GM23338 (cell line): Measurements from ENCODE around the gene CCR7. TPM values are rescaled to one million over a fixed set of nuclear protein-coding genes. Genes with fewer than 3 reads are reported as not detected.
A peak's percentile ranks its signal among the peaks of the same experiment; 100 is the strongest.

Experiments used
- ATAC-seq: fragments of 200-7000 bp; cut with Tn5 transposase; 3 replicates; pipeline ENCODE4 v1.9.1; 2020
- DNase-seq: peaks from one replicate; pipeline ENCODE4 v3.0.0-alpha.2; 2015; ENCODE audit warnings: low spot score
- H2AFZ ChIP-seq: fragments of 200-600 bp; sonication (generic); 2 replicates; pipeline ENCODE4 v1.8.0; 2016; ENCODE audit warnings: antibody characterized with exemption, mild to moderate bottlenecking, moderate library complexity
- H3F3A ChIP-seq: fragments of 200-600 bp; sonication (generic); replicated peaks from 2 replicates; pipeline ENCODE4 v1.8.0; 2017; ENCODE audit warnings: antibody characterized with exemption, mixed run types, low read depth
- H3K27ac ChIP-seq: fragments of 200-600 bp; sonication (generic); 2 replicates; pipeline ENCODE4 v1.6.1; 2016; ENCODE audit warnings: low read depth
- H3K27me3 ChIP-seq: fragments of 200-600 bp; sonication (generic); 2 replicates; pipeline ENCODE4 v1.8.0; 2016; ENCODE audit warnings: mild to moderate bottlenecking, mixed run types, moderate library complexity; ENCODE audit not compliant: insufficient read depth
- H3K36me3 ChIP-seq: fragments of 200-600 bp; sonication (generic); 2 replicates; pipeline ENCODE4 v1.8.0; 2016; ENCODE audit warnings: mild to moderate bottlenecking; ENCODE audit not compliant: insufficient read depth
- H3K4me1 ChIP-seq: fragments of 200-600 bp; sonication (generic); 2 replicates; pipeline ENCODE4 v1.8.0; 2016; ENCODE audit warnings: mild to moderate bottlenecking, moderate library complexity; ENCODE audit not compliant: insufficient read depth
- H3K4me2 ChIP-seq: fragments of 200-600 bp; sonication (generic); 2 replicates; pipeline ENCODE4 v1.7.1; 2017; ENCODE audit warnings: mixed run types
- H3K4me3 ChIP-seq: fragments of 200-600 bp; sonication (generic); 2 replicates; pipeline ENCODE4 v1.6.1; 2016; ENCODE audit warnings: mixed run types
- H3K79me2 ChIP-seq: fragments of 200-600 bp; sonication (generic); replicated peaks from 2 replicates; pipeline ENCODE4 v1.8.0; 2017; ENCODE audit warnings: mild to moderate bottlenecking; ENCODE audit not compliant: insufficient read depth
- H3K9me2 ChIP-seq: fragments of 200-600 bp; sonication (generic); 2 replicates; pipeline ENCODE4 v1.8.0; 2017; ENCODE audit not compliant: insufficient read depth
- H4K20me1 ChIP-seq: fragments of 200-600 bp; sonication (generic); replicated peaks from 2 replicates; pipeline ENCODE4 v1.8.0; 2017; ENCODE audit warnings: mild to moderate bottlenecking; ENCODE audit not compliant: insufficient read depth
- H3K27ac Mint-ChIP-seq: 2 replicates; pipeline ENCODE4 v1.8.0; 2020; ENCODE audit warnings: inconsistent platforms, mild to moderate bottlenecking, moderate library complexity, mixed read lengths
- H3K27me3 Mint-ChIP-seq: 3 replicates; pipeline ENCODE4 v1.8.0; 2022; ENCODE audit warnings: low read depth, mild to moderate bottlenecking, moderate library complexity, mixed read lengths, inconsistent platforms; ENCODE audit not compliant: insufficient read depth, poor library complexity
- H3K36me3 Mint-ChIP-seq: 3 replicates; pipeline ENCODE4 v1.8.0; 2021; ENCODE audit warnings: low read depth, mild to moderate bottlenecking, inconsistent platforms, moderate library complexity, mixed read lengths
- H3K4me1 Mint-ChIP-seq: 3 replicates; pipeline ENCODE4 v1.8.0; 2020; ENCODE audit warnings: mild to moderate bottlenecking, inconsistent platforms, mixed read lengths
- H3K4me3 Mint-ChIP-seq: 3 replicates; pipeline ENCODE4 v1.8.0; 2021; ENCODE audit warnings: moderate library complexity, mild to moderate bottlenecking, inconsistent platforms, mixed read lengths
- H3K9me3 Mint-ChIP-seq: 3 replicates; pipeline ENCODE4 v1.8.0; 2020; ENCODE audit warnings: moderate library complexity, mild to moderate bottlenecking, inconsistent platforms, mixed read lengths
- CREB1 ChIP-seq: fragments of 250-450 bp; sonication (Bioruptor Pico); IDR thresholded peaks from 2 replicates; pipeline ENCODE4 v1.5.0; 2020; ENCODE audit warnings: low read depth, mild to moderate bottlenecking, moderate library complexity
- CTCF ChIP-seq, 2 experiments: fragments of 200-600 bp in 1 of 2; sonication (generic) in 1 of 2; conservative IDR thresholded peaks; 2 replicates each; pipeline versions ENCODE4 v1.5.1 to v1.6.1; 2016 to 2017; ENCODE audit warnings: antibody characterized with exemption in 2 of 2, low read depth in 2 of 2, mild to moderate bottlenecking in 2 of 2, moderate library complexity in 1 of 2
- EZH2phosphoT487 ChIP-seq: fragments of 200-600 bp; sonication (generic); IDR thresholded peaks from one replicate; pipeline ENCODE4 v1.8.1; 2018; ENCODE audit warnings: antibody characterized with exemption; ENCODE audit not compliant: unreplicated experiment
- JUNB ChIP-seq: IDR thresholded peaks from one replicate; pipeline ENCODE4 v1.6.1; 2016; ENCODE audit warnings: antibody characterized with exemption; ENCODE audit not compliant: unreplicated experiment
- REST ChIP-seq: IDR thresholded peaks from one replicate; pipeline ENCODE4 v1.6.1; 2018; ENCODE audit warnings: antibody characterized with exemption; ENCODE audit not compliant: unreplicated experiment
- STAT1 ChIP-seq: IDR thresholded peaks from one replicate; pipeline ENCODE4 v1.6.1; 2016; ENCODE audit warnings: antibody characterized with exemption; ENCODE audit not compliant: unreplicated experiment
- ZNF114 ChIP-seq: fragments of 250-450 bp; sonication (Bioruptor Pico); IDR thresholded peaks from 2 replicates; pipeline ENCODE4 v1.5.0; 2020; ENCODE audit warnings: mild to moderate bottlenecking, moderate library complexity
- ZNF331 ChIP-seq: fragments of 250-450 bp; sonication (Bioruptor Pico); IDR thresholded peaks from 2 replicates; pipeline ENCODE4 v1.5.0; 2020; ENCODE audit warnings: low read depth, mild to moderate bottlenecking, moderate library complexity
- polyA plus RNA-seq: library from polyadenylated mRNA; unstranded; fragments of >200 nt; fragmentation: Nextera tagmentation; extraction: Ambion mirVana; gene quantifications from 2 replicates; pipeline ENCODE4 v1.2.1, GENCODE V29; 2016
- total RNA-seq: library from RNA; depleted of rRNA; stranded (reverse); fragments of >200 nt; shearing (Covaris generic); gene quantifications from 2 replicates; pipeline ENCODE4 v1.2.3, GENCODE V29; 2014
- TF ChIP-seq, protein P1 (sequence below): IDR thresholded peaks from 2 replicates; pipeline ENCODE4 v1.6.1; 2016; ENCODE audit warnings: antibody characterized with exemption

The CCR7 gene
- total and polyA plus RNA-seq, 2 experiments from 2014 or later = 0.37 to 0.59 TPM

DNA sequence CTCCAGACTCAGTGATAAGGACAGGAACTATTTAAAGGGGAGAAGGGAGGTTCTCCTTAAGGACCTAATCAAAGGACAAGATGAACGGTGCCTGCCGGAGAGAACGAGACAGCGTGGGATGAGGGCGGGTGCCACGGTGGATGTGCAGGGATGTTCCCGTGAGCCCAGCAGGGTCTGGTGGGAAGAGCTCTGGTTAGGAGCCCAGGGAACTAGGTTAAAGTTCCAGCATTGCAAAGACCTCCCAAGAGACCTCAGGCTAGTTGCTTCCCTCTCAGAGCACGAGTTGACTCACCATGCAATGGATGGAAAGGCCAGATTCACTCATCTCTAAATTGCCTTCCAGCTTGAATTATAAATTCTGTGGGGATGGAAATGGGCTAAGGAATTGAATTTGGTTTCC is 14.7 kb downstream of the CCR7 start:
- DNase-seq (no peak), ATAC-seq (no peak)
- no peaks in the 10 kb centered on the region for H3K9me3 Mint-ChIP-seq
- Histone ChIP-seq H3K36me3 (no peaks in the 10 kb centered on the region), H3K4me1 (no peaks in the 10 kb centered on the region; the same call in 1 of the 2 replicates), H3K27me3 (no peaks in the 10 kb centered on the region), H3K79me2 (no peaks in the 10 kb centered on the region), H3F3A (no peaks in the 10 kb centered on the region), H3K27ac (no peak overlapping the region), H3K4me2 (no peak overlapping the region), H4K20me1 (no peaks in the 10 kb centered on the region), H2AFZ (no peak overlapping the region), H3K9me2 (no peaks in the 10 kb centered on the region), H3K4me3 (no peak overlapping the region)
- TF ChIP-seq REST (no peak), ZNF114 (CRISPR knock-in tag) (no peak), JUNB (no peak), EZH2phosphoT487 (no peak), ZNF331 (CRISPR knock-in tag) (no peak), CTCF (conservative IDR thresholded peaks at IDR 0.05; ENCODE audit: low read depth in 2 of 2) (no peak), STAT1 (no peak)
- TF ChIP-seq, protein P1, sequence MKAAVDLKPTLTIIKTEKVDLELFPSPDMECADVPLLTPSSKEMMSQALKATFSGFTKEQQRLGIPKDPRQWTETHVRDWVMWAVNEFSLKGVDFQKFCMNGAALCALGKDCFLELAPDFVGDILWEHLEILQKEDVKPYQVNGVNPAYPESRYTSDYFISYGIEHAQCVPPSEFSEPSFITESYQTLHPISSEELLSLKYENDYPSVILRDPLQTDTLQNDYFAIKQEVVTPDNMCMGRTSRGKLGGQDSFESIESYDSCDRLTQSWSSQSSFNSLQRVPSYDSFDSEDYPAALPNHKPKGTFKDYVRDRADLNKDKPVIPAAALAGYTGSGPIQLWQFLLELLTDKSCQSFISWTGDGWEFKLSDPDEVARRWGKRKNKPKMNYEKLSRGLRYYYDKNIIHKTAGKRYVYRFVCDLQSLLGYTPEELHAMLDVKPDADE = no peak
- no peak overlapping the region for H3K27ac Mint-ChIP-seq
- H3K27me3 Mint-ChIP-seq = peaks cover 22% of the 10 kb centered on the region
- H3K4me1 Mint-ChIP-seq = peaks cover 9% of the 10 kb centered on the region
- H3K4me3 Mint-ChIP-seq = no peak overlapping the region
- no peaks in the 10 kb centered on the region for H3K36me3 Mint-ChIP-seq

DNA sequence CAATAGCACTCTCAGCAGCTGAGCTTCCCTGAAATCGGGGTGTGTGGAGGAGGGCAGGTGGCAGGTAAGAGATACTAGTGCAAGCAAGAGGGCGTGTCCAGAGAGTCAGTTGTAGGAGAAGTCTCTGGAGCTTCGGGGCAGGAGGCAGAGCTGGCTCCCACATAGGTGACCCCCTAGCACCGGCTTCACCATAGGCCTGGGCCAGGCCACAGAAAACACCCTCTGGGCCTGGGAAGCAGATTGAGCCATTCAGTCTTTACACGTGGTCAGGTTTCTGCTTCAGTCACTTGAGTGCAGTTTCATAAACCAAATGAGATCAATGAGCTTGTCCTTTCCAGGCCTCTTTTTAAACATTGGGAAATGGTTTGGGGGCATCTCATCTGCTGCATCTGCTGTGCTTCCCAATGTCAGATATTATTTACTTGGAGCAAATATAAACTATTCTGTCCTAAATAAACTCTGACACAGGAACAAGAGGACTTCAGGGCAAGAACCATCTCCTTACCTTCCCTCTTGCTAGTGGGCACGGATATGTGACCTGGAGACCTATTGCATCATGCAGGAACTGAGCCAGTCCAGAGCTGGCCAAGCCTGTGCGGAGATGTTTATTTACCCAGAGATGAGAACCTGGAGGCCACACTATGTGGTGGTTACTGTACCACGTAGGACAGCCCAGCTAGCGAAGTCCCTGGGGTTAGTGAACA is 16.1 kb downstream of the CCR7 start:
- Mint-ChIP-seq H3K4me1 (peaks cover 12% of the 10 kb centered on the region; the same call in 2 of the 3 replicates), H3K27ac (0 out of 2 replicates have a peak overlapping the region, but pooled peaks have one; percentile 43), H3K4me3 (no peak overlapping the region), H3K36me3 (no peaks in the 10 kb centered on the region), H3K27me3 (peaks cover 14% of the 10 kb centered on the region), H3K9me3 (no peaks in the 10 kb centered on the region)
- Histone ChIP-seq H3K27me3 (no peaks in the 10 kb centered on the region), H3K4me1 (no peaks in the 10 kb centered on the region; the same call in 1 of the 2 replicates), H3K4me2 (no peak overlapping the region), H3F3A (no peaks in the 10 kb centered on the region), H3K36me3 (no peaks in the 10 kb centered on the region), H2AFZ (peak overlapping the region; percentile 84), H3K9me2 (no peaks in the 10 kb centered on the region), H4K20me1 (no peaks in the 10 kb centered on the region), H3K27ac (no peak overlapping the region), H3K4me3 (no peak overlapping the region), H3K79me2 (no peaks in the 10 kb centered on the region)
- TF ChIP-seq CREB1 (CRISPR knock-in tag) = no peak
- ATAC-seq (no peak), DNase-seq (no peak)
